GM18505 (cell line): ENCODE results near the gene ADH5.
"Not testable (repeated sequence)": the region's sequence is repeated elsewhere in the genome, so short reads cannot be mapped to it uniquely, and the experiment has no call there.

Experiments
- ATAC-seq: cut with Tn5 transposase; IDR thresholded peaks from one replicate; pipeline ENCODE4 v1.9.1; 2021; ENCODE audit not compliant: unreplicated experiment
- POLR2A ChIP-seq: IDR thresholded peaks from 4 replicates; pipeline ENCODE4 v1.6.1; 2011; ENCODE audit warnings: borderline replicate concordance; ENCODE audit not compliant: insufficient read depth, insufficient read length; ENCODE audit errors: extremely low read depth

The ADH5 gene

GRCh38 chr4:99077177-99077576 is 11.4 kb downstream of the ADH5 start:
- TF ChIP-seq POLR2A, result no peak
- no peak for ATAC-seq

- no peak for TF ChIP-seq POLR2A
- no peak for ATAC-seq
Observed at GRCh38 chr4:99076292-99076976, 12.2 kb downstream of the ADH5 start.

GRCh38 chr4:99074816-99075215 is 13.8 kb downstream of the ADH5 start:
- TF ChIP-seq POLR2A, result no peak
- ATAC-seq, result no peak

- no peak for TF ChIP-seq POLR2A
- no peak for ATAC-seq
Observed at GRCh38 chr4:99071159-99071558, 17.4 kb downstream of the ADH5 start.

GRCh38 chr4:99067617-99068016 is 21.0 kb downstream of the ADH5 start:
- no peak for TF ChIP-seq POLR2A
- no peak for ATAC-seq

GRCh38 chr4:99065521-99065920 is 23.1 kb downstream of the ADH5 start:
- not testable (repeated sequence) for ATAC-seq

DNA sequence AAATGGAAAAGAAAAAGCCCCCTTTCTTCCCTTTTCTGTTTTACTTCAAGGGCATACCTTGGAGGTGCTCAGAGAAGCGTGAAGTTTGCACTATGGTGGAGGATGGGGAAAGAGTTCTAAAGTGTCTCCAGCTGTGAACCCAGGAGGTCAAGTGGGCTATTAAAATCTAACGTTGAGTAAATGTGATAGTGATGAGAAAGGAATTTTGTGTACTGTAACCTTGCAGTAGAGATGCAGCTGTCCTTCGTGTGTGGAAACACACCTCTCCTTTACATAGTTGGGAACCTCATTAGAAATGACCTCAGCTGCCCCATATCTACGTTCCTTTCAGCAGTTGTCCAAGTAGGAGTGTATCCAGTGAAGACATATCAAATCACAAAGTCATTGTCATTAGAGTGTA is 26.5 kb downstream of the ADH5 start:
- TF ChIP-seq POLR2A, result no peak
- ATAC-seq, result peak; percentile 63

DNA sequence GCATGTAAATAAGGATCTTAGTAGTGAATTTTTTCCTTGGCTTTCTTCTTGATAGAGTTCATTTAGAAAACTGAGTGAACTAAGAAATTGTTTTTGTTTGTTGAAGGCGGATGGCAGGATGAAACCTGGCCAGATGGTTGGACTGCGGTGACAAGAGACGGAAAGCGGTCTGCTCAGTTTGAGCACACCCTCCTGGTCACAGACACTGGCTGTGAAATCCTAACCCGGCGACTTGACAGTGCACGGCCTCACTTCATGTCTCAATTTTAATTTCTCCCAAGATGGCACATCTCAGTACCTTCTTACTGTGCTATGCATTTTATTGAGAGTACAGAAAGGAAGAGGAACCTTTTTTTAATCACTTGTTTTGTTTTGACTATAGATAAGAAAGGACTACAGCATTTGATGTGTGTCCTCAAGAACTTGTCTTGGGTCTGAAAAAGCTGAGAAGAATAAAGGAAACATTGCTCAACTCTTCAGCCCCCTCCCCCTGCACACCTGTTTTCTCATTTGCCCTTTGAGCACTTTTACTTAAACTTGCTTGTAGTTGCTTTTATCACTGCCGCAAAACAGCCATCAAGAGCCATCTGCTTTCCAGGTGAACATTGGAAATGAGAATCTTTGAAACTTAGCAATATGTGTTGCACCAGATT is 27.4 kb downstream of the ADH5 start:
- no peak for ATAC-seq
- TF ChIP-seq POLR2A, result no peak

GRCh38 chr4:99059550-99059949 is 29.0 kb downstream of the ADH5 start:
- no peak for TF ChIP-seq POLR2A
- ATAC-seq, result no peak

- ATAC-seq, result no peak
- TF ChIP-seq POLR2A, result no peak
Observed at GRCh38 chr4:99058228-99058627, 30.4 kb downstream of the ADH5 start.

DNA sequence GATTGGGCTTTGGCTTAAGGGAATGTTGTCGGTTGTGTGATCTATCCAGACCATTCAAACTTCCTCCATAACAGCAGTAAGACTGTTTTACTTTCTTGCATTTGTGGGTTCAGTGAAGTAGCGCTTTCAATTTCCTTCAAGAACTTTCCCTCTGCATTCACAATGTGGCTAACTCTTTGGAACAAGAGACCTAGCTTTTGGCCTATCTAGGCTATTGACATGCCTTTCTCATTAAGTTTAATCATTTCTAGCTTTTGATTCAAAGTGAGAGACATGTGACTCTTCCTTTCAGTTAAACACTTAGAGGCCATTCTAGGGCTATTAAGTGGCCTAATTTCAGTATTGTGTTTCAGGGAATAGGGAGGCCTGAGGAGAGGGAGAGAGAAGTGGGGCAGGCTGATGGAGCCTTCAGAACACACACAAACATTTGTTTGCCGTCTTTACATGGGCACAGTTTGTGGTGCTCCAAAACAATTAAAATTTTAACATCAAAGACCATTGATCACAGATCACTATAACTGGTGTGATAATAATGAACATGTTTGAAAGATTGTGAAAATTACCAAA is 34.1 kb downstream of the ADH5 start:
- TF ChIP-seq POLR2A, result no peak
- no peak for ATAC-seq

DNA sequence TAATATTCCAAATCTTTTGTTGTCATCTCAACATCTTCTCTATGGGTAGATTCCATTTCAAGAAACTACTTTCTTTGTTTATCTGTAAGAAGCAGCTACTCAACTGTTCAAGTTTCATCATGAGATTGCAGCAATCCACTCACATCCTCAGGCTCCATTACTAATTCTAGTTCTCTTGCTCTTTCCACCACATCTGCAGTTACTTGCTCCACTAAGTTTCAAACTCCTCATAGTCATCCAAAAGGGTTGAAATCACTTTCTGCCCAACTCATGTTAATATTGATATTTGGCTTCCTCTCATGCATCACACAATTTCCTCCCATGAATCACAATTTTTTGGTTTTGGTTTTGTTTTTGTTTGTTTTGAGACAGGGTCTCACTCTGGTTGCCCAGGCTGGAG is 35.7 kb downstream of the ADH5 start:
- TF ChIP-seq POLR2A, result no peak
- no peak for ATAC-seq

DNA sequence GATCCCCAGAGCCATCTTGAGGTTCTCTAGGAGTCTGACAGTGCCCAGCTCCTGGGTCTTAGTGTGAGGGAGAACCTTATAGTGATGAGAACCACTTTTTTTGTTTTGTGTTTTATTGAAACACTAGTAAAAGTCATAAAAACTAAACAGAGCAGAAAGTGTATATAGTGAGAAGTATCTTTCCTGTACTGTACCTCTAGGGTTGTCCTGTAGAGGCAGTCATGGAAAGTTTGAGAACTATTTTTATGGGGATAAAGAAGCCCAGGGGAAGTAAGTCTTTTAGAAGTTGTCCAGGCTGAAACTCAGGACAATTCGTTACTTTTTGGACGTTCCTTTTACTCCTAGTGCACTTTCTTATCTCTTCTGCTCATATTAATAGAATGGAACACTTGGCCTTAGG is 40.9 kb downstream of the ADH5 start:
- no peak for TF ChIP-seq POLR2A
- no peak for ATAC-seq

GRCh38 chr4:99043346-99043745 is 45.2 kb downstream of the ADH5 start:
- no peak for ATAC-seq
- TF ChIP-seq POLR2A, result no peak
